ENCODE results near the gene TSGA10IP.

Gene TSGA10IP

DNA sequence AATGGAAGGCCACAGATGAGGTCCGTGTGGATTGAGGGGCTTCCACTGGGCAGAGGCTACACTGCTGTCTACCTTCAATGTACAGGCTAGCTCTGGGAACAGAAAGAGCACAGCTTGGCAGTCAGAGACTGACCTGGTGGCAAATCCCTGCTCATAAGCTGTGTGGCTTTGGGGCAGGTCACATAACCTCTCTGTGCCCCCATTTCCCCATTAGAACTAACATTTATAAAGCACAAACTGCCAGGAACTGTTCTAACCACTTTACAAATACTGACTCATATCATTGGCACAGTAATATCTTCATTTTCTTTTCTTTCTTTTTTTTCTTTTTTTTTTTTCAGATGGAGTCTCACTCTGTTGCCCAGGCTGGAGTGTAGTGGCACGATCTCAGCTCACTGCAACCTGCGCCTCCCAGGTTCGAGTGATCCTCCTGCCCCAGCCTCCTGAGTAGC lies 48.2 kb upstream of the TSGA10IP start:
- Histone ChIP-seq H3F3A (ENCODE audit: low read depth) (peaks cover 3% of the 10 kb centered on the region; the same call in 1 of the 2 replicates), H3K36me3 (ENCODE audit: insufficient read depth, low read length) (no peaks in the 10 kb centered on the region), H3K79me2 (ENCODE audit: insufficient read depth, low read length) (peaks cover 12% of the 10 kb centered on the region; the same call in 1 of the 2 replicates)

GRCh38 chr11:65898656-65899355 lies 46.5 kb upstream of the TSGA10IP start:
- H3K9ac ChIP-seq (ENCODE audit: low read depth, low read length, poor library complexity, severe bottlenecking), result no peak overlapping the region
- H3K79me2 ChIP-seq (ENCODE audit: insufficient read depth, low read length), result no peaks in the 10 kb centered on the region
- no peaks in the 10 kb centered on the region for H3K36me3 ChIP-seq (ENCODE audit: insufficient read depth, low read length)
- no peak overlapping the region for H3K4me2 ChIP-seq (ENCODE audit: low read depth, low read length, poor library complexity, severe bottlenecking)
- TF ChIP-seq EZH2phosphoT487 (IDR thresholded peaks at IDR 0.05; ENCODE audit: borderline replicate concordance), result no peak
- TF ChIP-seq, protein P1, sequence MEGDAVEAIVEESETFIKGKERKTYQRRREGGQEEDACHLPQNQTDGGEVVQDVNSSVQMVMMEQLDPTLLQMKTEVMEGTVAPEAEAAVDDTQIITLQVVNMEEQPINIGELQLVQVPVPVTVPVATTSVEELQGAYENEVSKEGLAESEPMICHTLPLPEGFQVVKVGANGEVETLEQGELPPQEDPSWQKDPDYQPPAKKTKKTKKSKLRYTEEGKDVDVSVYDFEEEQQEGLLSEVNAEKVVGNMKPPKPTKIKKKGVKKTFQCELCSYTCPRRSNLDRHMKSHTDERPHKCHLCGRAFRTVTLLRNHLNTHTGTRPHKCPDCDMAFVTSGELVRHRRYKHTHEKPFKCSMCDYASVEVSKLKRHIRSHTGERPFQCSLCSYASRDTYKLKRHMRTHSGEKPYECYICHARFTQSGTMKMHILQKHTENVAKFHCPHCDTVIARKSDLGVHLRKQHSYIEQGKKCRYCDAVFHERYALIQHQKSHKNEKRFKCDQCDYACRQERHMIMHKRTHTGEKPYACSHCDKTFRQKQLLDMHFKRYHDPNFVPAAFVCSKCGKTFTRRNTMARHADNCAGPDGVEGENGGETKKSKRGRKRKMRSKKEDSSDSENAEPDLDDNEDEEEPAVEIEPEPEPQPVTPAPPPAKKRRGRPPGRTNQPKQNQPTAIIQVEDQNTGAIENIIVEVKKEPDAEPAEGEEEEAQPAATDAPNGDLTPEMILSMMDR (conservative IDR thresholded peaks at IDR 0.05; ENCODE audit: low read length), result no peak
- no peak overlapping the region for H3K4me3 ChIP-seq (ENCODE audit: low read length, poor library complexity, severe bottlenecking)
- no peaks in the 10 kb centered on the region for H3K9me3 ChIP-seq (ENCODE audit: insufficient read depth, low read depth, low read length)
- no peaks in the 10 kb centered on the region for H3K9me2 ChIP-seq (replicated peaks; ENCODE audit: low read depth, low read length)
- 0 out of 2 replicates have a peak, but pooled peaks cover 3% of the 10 kb centered on the region for H3F3A ChIP-seq (ENCODE audit: low read depth)
- no peaks in the 10 kb centered on the region for H4K20me1 ChIP-seq (ENCODE audit: insufficient read depth, low read length, poor library complexity, severe bottlenecking)
- H3K27me3 ChIP-seq (ENCODE audit: insufficient read depth, low read length, poor library complexity, severe bottlenecking), result no peaks in the 10 kb centered on the region
- H3K4me1 ChIP-seq (ENCODE audit: insufficient read depth, low read length, poor library complexity, severe bottlenecking), result peaks cover 11% of the 10 kb centered on the region
- H2AFZ ChIP-seq (ENCODE audit: low read length), result no peak overlapping the region

More for the DNA sequence above, 48.2 kb upstream of the TSGA10IP start:
- Histone ChIP-seq H4K20me1 (ENCODE audit: insufficient read depth, low read length, poor library complexity, severe bottlenecking) (peaks cover 8% of the 10 kb centered on the region), H3K9ac (ENCODE audit: low read depth, low read length, poor library complexity, severe bottlenecking) (no peak overlapping the region), H2AFZ (ENCODE audit: low read length) (no peak overlapping the region), H3K9me3 (ENCODE audit: insufficient read depth, low read depth, low read length) (no peaks in the 10 kb centered on the region), H3K4me2 (ENCODE audit: low read depth, low read length, poor library complexity, severe bottlenecking) (no peak overlapping the region), H3K4me1 (ENCODE audit: insufficient read depth, low read length, poor library complexity, severe bottlenecking) (peaks cover 22% of the 10 kb centered on the region), H3K27me3 (ENCODE audit: insufficient read depth, low read length, poor library complexity, severe bottlenecking) (no peaks in the 10 kb centered on the region), H3K9me2 (replicated peaks; ENCODE audit: low read depth, low read length) (no peaks in the 10 kb centered on the region), H3K4me3 (ENCODE audit: low read length, poor library complexity, severe bottlenecking) (no peak overlapping the region)
- TF ChIP-seq, protein P1 (conservative IDR thresholded peaks at IDR 0.05; ENCODE audit: low read length), result no peak
- no peak for TF ChIP-seq EZH2phosphoT487 (IDR thresholded peaks at IDR 0.05; ENCODE audit: borderline replicate concordance)

DNA sequence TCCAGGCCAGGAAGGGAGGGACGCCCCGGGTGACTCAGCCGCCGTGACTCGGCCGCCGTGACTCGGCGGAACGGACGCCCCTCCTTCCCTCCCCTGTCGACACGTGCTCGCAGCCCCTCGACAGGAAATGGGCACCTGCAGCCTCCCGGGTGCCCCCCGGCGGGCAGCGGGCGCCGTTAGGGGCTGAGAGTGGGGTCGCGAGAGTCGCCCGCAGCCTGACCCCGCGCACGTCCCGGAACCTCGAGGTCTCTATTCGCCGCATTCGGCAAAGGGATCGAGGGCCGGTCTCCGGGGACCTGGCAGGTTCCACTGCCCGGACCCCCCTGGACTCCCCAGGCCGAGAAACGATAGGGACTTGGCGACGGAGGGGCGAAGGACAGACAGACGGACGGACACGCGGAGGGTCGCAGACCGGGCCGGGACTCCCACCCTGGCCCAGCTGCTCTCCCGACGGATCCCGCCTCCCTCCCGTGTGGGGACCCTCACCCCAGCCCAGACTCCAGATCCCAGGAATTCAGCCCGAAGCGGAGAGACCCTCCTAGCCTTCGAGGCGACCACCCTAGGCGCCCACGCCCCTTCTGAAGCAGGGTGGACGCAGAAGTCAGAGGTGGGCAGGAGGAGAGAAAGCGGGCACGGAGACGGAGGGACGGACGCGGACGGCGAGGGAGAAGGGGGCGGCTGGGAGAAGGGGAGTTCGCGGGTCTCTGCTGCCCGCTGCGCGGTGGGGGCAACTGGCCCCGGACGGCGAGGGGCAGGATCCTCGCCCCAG lies 45.7 kb upstream of the TSGA10IP start:
- no peak for TF ChIP-seq EZH2phosphoT487 (IDR thresholded peaks at IDR 0.05; ENCODE audit: borderline replicate concordance)
- TF ChIP-seq, protein P1 (conservative IDR thresholded peaks at IDR 0.05; ENCODE audit: low read length), result no peak
- H3K9me3 ChIP-seq (ENCODE audit: insufficient read depth, low read depth, low read length), result no peaks in the 10 kb centered on the region
- no peak overlapping the region for H2AFZ ChIP-seq (ENCODE audit: low read length)
- peak overlapping the region; percentile 57 for H3K4me3 ChIP-seq (ENCODE audit: low read length, poor library complexity, severe bottlenecking)
- H3K9ac ChIP-seq (ENCODE audit: low read depth, low read length, poor library complexity, severe bottlenecking), result no peak overlapping the region
- no peaks in the 10 kb centered on the region for H3K36me3 ChIP-seq (ENCODE audit: insufficient read depth, low read length)
- peak overlapping the region; percentile 69 for H3K4me2 ChIP-seq (ENCODE audit: low read depth, low read length, poor library complexity, severe bottlenecking)
- H3F3A ChIP-seq (ENCODE audit: low read depth), result no peaks in the 10 kb centered on the region
- H4K20me1 ChIP-seq (ENCODE audit: insufficient read depth, low read length, poor library complexity, severe bottlenecking), result no peaks in the 10 kb centered on the region
- H3K27me3 ChIP-seq (ENCODE audit: insufficient read depth, low read length, poor library complexity, severe bottlenecking), result no peaks in the 10 kb centered on the region
- H3K79me2 ChIP-seq (ENCODE audit: insufficient read depth, low read length), result no peaks in the 10 kb centered on the region
- H3K9me2 ChIP-seq (replicated peaks; ENCODE audit: low read depth, low read length), result no peaks in the 10 kb centered on the region
- peaks cover 7% of the 10 kb centered on the region for H3K4me1 ChIP-seq (ENCODE audit: insufficient read depth, low read length, poor library complexity, severe bottlenecking)
